T-helper 9 cell (primary cell): ENCODE results near the gene FMN1.
"Not testable (repeated sequence)": the region's sequence is repeated elsewhere in the genome, so short reads cannot be mapped to it uniquely, and the experiment has no call there.

Experiments
- DNase-seq: peaks from one replicate; pipeline ENCODE4 v3.0.0-alpha.2; 2020

Gene FMN1

GRCh38 chr15:32849769-32850668 is 344.5 kb downstream of the FMN1 start:
- DNase-seq: no peak

- DNase-seq: not testable (repeated sequence)
Measured at GRCh38 chr15:32846671-32847070, 347.8 kb downstream of the FMN1 start.

GRCh38 chr15:32844118-32844711 is 350.3 kb downstream of the FMN1 start:
- no peak for DNase-seq

GRCh38 chr15:32843219-32843815 is 351.2 kb downstream of the FMN1 start:
- no peak for DNase-seq

- DNase-seq: no peak
Measured at GRCh38 chr15:32842081-32842480, 352.4 kb downstream of the FMN1 start.

- no peak for DNase-seq
Measured at GRCh38 chr15:32840507-32841245, 353.8 kb downstream of the FMN1 start.

GRCh38 chr15:32838820-32839219 is 355.7 kb downstream of the FMN1 start:
- DNase-seq: no peak

GRCh38 chr15:32838338-32838737 is 356.2 kb downstream of the FMN1 start:
- DNase-seq: no peak

GRCh38 chr15:32837935-32838334 is 356.6 kb downstream of the FMN1 start:
- no peak for DNase-seq

- no peak for DNase-seq
Measured at GRCh38 chr15:32834156-32834555, 360.4 kb downstream of the FMN1 start.

- DNase-seq: no peak
Measured at GRCh38 chr15:32833379-32833821, 361.1 kb downstream of the FMN1 start.

GRCh38 chr15:32831485-32831884 is 363.0 kb downstream of the FMN1 start:
- no peak for DNase-seq

GRCh38 chr15:32830241-32830640 is 364.3 kb downstream of the FMN1 start:
- DNase-seq: no peak

GRCh38 chr15:32829436-32829835 is 365.1 kb downstream of the FMN1 start:
- no peak for DNase-seq

- no peak for DNase-seq
Measured at GRCh38 chr15:32828507-32829186, 365.9 kb downstream of the FMN1 start.

- no peak for DNase-seq
Measured at GRCh38 chr15:32826685-32827084, 367.8 kb downstream of the FMN1 start.

- no peak for DNase-seq
Measured at GRCh38 chr15:32825219-32825618, 369.3 kb downstream of the FMN1 start.

GRCh38 chr15:32824777-32825176 is 369.7 kb downstream of the FMN1 start:
- no peak for DNase-seq

GRCh38 chr15:32823750-32824149 is 370.8 kb downstream of the FMN1 start:
- DNase-seq: no peak

- DNase-seq: no peak
Measured at GRCh38 chr15:32822739-32823138, 371.8 kb downstream of the FMN1 start.

GRCh38 chr15:32819448-32819847 is 375.1 kb downstream of the FMN1 start:
- no peak for DNase-seq

- DNase-seq: no peak
Measured at GRCh38 chr15:32818758-32819447, 375.6 kb downstream of the FMN1 start.
